Ovary (tissue), 3 donors: ENCODE results near the gene ARHGAP27.

ENCODE experiments used
- EP300 ChIP-seq: sonication (generic); formaldehyde crosslinking; IDR thresholded peaks from one replicate; pipeline ENCODE4 v1.6.1; 2017; ENCODE audit warnings: antibody characterized with exemption
- POLR2A ChIP-seq: fragments of 450-650 bp; IDR thresholded peaks from one replicate; pipeline ENCODE4 v1.6.1; 2017; ENCODE audit warnings: antibody characterized with exemption, mild to moderate bottlenecking, moderate library complexity
- TF ChIP-seq, protein P1 (sequence below), 3 donors: fragments of 450-650 bp in 2 of 3; fragments of 200-600 bp in 1 of 3; IDR thresholded peaks; one replicate each; pipeline versions ENCODE4 v1.5.1 to v1.8.0; 2016 to 2022; ENCODE audit warnings: antibody characterized with exemption in 3 of 3, mild to moderate bottlenecking in 1 of 3
- donor health status: DM: no; HTN: no; CAD: no.

DNA sequence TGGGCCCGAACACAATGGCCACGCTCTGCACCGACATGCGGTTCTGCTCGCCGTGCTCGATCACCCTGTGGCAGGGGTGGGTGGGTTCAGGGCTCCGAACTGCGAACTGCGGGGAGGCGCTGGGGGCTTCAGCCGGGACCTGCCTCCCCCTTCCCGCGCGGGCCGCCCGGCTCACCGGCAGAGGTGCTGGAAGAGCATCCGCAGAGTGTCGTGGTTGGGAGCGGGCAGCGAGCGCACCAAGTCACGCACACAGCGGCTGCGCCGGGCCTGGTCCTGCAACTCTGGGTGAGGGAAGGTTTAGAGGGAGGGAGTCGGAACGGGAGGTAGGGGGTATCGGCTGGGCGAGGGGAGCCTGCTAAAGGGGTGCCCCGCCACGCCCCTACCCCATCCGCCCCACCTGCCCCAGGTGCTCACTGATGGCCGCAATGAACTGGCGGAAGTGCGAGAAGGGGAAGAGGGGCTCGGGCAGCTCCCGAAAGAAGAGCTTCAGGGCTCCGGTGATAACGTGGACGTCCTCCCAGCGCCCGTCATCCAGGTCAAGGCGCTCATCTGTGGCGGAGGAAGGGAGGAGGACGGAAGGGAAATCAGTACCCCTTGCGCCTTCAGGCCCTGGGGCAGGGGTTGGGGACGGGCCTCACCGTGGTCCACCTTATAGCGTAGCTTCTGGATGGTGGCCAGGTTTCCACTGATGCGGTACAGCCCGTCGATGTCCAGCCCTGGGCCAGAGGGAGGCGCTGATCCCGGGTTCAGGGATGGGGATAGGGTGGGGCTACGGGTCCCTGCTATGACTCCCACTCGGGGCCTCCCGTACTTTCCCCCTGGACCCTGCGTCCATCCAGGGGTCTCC is 36.9 kb downstream of the ARHGAP27 start:
- TF ChIP-seq, protein P1, sequence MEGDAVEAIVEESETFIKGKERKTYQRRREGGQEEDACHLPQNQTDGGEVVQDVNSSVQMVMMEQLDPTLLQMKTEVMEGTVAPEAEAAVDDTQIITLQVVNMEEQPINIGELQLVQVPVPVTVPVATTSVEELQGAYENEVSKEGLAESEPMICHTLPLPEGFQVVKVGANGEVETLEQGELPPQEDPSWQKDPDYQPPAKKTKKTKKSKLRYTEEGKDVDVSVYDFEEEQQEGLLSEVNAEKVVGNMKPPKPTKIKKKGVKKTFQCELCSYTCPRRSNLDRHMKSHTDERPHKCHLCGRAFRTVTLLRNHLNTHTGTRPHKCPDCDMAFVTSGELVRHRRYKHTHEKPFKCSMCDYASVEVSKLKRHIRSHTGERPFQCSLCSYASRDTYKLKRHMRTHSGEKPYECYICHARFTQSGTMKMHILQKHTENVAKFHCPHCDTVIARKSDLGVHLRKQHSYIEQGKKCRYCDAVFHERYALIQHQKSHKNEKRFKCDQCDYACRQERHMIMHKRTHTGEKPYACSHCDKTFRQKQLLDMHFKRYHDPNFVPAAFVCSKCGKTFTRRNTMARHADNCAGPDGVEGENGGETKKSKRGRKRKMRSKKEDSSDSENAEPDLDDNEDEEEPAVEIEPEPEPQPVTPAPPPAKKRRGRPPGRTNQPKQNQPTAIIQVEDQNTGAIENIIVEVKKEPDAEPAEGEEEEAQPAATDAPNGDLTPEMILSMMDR (IDR thresholded peaks at IDR 0.05) = no peak
- TF ChIP-seq POLR2A (no peak), EP300 (no peak)
